ENCODE data around the gene C12orf75.
"Not testable (repeated sequence)": the region's sequence is repeated elsewhere in the genome, so short reads cannot be mapped to it uniquely, and the experiment has no call there.

The C12orf75 gene

DNA sequence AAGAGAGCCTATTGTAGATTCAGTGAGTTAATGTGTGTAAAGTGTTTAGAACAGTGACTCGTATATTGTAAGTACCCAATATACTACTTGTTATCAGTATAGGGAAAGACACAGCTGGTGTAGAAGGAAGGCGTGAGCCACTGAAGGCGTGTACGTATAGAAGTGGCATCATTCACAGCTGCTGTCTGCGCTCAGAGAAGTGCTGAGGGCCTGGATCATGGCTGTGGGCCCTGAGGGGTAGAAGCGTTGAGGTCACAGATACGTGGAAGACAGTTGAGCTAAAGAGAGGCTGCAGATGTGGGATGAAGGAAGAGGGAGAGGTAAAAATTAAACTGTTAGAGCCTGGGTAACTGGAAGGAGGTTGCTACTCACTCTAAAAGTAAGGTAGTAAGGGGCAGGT is 5.9 kb downstream of the C12orf75 start:
- DNase-seq (ENCODE audit: low spot score) = no peak

DNA sequence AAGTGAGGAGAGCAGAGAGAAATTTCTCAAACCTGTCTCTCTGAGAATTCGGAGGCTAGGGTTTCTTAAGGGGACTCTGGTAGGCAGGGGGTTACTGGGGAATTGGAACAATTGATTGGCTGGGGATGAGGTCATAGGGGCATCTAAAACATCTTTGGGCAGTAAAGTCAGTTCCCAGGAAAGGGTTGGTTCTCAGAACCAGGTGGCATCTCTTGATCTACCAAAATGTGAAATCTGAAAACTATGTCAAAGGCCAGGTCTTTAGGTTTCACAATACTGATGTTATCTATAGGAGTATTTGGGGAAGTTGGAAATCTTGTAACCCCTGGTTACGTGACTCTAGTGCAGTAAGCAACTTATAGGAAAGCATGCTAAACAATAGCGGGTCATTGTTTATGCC is 6.9 kb downstream of the C12orf75 start:
- no peak for DNase-seq (ENCODE audit: low spot score)

DNA sequence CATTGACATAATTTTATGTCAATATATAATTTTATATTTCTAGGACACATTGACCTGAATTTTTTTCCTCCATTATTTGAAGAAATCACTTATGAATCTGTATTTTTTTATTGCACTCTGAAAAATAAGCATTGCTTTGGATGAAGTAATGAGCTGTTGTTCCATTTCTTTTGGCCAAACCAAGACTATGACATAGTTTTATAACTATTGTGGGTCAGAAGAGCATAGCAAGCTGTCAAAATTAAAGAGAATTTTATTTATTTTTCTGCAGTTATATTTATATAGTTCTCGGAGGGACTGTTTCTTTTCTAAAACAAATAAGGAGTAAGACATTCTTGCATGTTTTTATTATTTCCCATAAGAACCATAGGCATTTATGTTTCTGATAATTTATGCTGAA is 8.5 kb downstream of the C12orf75 start:
- no peak for DNase-seq (ENCODE audit: low spot score)

DNA sequence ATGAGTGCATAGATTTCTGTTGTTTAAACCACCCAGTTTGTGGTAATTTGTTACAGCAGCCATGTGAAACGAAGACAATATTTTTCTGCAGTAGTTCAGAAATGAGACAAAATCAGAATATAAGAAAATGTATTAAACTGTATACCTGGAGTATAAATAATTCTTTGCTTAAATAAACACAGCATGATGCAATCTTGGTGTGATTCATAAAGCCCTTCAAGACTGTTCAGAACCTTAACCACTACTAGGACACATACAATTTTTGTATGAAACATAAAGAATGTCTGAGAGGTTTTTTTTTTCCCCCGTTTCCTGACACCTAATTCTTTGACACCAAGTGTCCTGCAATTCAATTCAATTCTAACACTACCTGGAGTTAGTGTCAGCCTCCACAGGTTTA is 10.5 kb downstream of the C12orf75 start:
- no peak for DNase-seq (ENCODE audit: low spot score)

DNA sequence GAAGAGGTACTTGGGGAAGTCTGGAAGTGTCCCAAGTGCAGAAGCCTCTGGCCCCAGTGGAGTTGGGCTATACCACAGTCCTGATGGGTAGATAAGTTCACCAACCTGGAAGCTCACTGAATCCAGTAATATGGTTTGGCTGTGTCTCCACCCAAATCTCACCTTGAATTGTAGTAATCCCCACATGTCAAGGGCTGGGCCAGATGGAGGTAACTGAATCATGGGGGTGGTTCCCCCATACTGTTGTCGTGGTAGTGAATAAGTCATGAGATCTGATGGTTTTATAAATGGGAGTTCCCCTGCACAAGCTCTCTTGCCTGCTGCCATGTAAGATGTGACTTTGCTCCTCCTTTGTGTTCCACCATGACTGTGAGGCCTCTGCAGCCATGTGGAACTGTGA is 11.1 kb downstream of the C12orf75 start:
- DNase-seq (ENCODE audit: low spot score) = not testable (repeated sequence)

DNA sequence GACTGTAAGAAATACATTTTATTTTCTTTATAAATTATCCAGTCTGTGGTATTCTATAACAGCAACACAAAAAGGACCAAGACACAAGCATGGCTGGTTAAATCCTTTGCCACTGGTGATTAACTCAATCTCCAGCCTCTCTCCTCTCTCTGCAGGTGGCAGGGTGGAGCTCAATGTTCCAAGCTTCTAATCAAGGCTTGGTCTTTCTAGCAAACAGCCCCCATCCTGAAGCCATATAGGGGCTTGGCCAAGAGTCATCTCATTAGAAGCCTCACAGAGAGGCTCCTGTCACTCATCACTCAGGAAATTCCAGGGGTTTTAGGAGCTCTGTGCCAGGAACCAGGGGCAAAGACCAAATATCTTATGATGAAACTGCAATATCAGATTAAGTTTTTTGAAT is 12.0 kb downstream of the C12orf75 start:
- no peak for DNase-seq (ENCODE audit: low spot score)

DNA sequence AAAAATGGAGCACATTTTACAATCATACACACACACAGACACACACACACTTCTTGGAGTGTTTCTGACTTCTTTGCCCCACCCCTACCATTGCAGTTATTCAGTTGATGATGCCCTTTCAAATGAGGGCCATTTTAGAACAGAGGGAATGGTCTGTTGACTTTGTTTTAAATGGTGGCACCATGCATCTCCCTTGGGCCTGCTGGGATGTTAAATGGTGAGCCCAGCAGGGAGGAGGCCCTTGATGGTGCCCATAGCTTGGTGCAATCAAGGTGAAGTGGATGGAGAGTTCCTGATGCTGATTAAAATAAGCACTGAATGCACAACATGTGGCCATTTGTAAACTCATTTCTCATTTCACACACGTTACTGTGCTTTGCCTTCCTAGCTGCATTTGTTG is 13.3 kb downstream of the C12orf75 start:
- DNase-seq (ENCODE audit: low spot score) = no peak

DNA sequence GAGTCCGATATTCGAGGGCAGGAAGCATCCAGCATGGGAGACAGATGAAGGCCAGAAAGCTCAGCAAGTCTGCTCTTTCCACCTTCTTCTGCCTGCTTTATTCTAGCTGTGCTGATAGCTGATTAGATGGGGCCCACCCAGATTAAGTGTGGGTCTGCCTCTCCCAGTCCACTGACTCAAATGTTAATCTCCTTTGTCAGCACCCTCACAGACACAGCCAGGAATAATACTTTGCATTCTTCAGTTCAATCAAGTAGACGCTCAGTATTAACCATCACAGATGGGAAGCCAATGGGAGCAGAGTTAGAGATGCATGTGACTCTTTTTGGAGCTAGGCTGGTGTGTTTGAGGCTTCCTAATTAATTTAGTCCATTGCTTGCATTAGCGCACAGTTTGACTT is 17.0 kb downstream of the C12orf75 start:
- no peak for DNase-seq (ENCODE audit: low spot score)

DNA sequence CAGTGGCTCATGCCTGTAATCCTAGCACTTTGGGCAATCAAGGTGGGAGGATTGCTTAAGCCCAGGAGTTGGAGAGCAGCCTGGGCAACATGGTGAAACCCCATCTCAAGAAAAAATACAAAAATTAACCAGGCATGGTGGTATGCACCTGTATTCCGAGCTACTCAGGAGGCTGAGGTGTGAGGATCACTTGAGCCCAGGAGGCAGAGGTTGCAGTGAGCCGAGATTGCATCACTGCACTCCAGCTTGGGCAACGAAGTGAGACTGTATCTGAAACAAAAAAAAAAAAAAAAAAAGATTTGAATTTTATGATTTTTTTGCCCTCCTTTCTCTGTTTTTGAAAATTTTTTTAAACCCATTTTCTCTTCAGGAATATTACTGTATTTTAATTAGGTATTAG is 17.7 kb downstream of the C12orf75 start:
- DNase-seq (ENCODE audit: low spot score) = no peak

DNA sequence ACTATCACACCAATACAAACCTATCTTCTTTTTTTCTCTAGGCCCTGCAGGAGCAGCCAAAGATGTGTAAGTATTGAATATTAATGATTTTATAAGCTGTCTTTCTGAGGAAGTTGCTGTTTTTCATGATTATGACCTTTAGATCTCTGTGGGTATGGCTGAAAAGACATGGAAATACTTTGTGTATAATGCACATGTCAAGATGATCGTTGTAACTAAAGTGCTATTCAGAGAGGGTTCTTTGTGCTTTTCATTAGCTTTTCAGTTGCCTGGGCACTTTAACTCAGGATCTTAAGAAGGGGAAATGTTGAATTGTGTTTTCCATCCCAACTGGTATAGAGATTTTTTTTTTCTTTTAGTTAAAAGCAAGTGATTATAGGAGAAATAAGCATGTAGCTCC is 18.1 kb downstream of the C12orf75 start:
- DNase-seq (ENCODE audit: low spot score) = no peak

DNA sequence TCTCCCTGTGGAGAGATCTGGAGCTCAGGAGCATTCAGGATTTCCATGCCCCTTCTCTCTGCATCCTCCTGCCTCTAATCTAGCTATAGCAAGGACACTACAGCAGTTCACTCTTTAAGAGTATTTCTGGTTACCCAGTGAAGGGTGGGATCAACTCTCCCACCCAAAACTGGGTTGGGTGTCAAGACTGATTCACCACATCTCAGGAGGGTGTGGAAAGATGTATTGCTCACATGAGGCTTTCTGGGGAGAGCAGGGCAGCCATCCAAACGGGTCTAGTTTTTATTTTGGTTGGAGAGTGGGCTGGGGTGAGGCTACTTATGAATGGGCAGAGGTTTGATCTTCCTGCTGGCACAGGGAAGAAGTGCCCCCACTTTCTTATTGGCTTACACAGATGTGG is 18.6 kb downstream of the C12orf75 start:
- no peak for DNase-seq (ENCODE audit: low spot score)

DNA sequence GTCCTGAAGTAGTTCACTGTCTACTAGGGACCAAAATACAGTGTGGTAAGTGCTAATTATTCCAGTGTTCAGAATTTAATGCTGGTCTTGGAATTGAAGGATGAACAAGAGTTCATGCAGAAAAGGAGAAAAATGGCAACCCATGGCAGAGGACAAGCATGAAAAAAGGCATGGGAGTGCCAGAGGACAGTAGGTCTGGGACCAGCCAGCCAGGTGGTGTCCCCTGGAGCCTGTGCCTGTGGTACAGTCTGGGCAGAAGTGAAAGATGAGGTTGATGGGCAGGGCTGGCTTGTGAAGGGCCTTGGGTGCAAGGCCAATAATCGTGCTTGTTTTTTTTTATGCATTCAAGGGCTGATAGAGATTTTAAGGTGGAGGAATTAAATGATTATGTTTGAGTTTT is 21.0 kb downstream of the C12orf75 start:
- no peak for DNase-seq (ENCODE audit: low spot score)

DNA sequence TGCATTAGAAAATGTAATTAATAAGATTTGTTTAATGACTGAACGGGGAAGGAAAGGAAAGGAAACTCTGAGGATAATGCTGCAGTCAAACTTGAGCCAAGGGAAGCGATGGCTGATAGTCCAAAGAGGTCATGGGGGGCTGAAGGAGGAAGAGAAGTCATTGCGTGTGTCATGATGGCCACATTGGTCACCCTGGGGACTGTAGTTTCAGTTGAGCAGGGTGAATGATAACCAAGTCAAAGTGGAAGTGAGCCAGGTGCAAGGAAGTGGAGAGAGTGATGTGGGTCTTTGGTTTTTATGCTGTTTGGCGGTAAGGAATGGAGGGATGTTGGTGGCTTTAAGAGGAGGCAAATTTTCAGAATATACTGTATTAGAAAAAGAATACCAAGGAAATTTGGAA is 21.6 kb downstream of the C12orf75 start:
- DNase-seq (ENCODE audit: low spot score) = no peak

DNA sequence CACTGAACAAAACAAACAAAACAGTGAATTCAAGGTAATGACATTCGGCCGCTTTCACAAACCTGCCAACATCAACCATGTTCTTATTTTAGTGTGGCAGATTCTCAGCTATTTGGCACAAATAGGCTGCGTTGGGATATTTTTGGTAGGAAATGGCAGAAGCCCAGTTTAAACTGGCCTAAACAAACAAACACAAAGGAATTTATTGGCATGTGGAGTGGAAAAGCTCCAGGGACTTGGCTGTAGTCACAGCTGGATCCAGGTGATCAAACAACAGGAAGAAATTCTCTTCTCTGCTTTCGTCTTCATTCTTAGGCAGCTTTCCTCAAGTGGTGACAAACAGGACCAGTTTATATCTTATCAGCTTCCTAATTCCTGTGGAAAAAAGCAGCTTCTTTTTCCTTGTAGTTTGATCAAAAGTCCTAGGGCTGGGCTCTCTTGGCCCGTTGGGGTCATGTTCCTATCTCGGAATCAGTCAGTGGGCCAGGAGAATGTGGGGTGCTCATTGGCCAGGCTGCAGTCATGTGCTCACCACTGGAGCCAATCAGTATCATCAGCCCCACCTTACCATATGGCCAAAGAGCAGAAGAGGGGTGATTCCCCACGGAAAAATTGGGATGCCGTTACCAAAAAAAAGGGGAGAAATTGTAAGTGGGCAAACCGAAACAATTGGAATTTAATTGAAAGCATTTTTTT is 22.6 kb downstream of the C12orf75 start:
- DNase-seq (ENCODE audit: low spot score) = peak; percentile 29

DNA sequence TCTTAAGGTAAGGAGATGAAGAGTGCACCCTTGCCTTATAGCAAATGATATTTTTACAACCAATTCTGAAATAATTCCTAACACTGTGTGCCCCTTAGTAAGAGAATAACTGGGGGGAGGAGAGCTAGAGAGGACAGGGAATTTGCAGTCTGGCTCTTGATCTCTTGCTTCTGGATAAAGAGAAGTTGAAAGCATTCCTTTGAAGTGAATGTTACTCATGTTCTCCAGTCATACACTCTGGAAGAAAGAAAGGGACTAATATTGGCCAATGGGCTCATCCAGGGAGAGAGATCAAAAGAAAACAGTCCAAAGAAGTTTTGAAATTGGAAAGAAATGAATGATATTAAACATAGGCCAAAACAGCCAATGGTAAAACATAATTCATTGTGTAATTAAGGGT is 25.3 kb downstream of the C12orf75 start:
- no peak for DNase-seq (ENCODE audit: low spot score)

DNA sequence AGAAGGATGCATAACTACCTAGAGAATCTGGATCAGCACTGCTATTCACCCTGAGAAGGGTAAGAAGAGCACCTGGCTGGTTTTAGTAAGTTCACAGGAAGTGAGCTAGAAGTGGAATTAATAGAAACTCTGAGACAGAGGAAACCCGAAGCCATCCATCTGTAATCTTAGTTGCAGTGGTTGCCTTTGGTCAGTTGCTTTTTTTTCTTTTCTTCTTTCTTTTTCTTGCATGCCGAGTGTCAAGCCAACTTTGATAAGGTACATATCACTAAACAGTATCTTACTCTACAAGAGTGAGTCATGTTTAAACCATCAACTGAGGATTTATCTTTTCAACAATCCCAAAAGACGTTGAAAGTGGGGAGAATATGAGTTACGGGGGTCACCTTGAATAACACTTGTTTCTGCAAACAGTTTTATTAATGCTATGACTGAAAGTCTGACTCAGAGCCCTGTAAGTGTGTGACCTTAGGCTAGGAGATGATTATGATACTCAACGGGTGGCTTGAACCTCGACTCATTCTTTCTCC is 26.7 kb downstream of the C12orf75 start:
- DNase-seq (ENCODE audit: low spot score) = no peak

DNA sequence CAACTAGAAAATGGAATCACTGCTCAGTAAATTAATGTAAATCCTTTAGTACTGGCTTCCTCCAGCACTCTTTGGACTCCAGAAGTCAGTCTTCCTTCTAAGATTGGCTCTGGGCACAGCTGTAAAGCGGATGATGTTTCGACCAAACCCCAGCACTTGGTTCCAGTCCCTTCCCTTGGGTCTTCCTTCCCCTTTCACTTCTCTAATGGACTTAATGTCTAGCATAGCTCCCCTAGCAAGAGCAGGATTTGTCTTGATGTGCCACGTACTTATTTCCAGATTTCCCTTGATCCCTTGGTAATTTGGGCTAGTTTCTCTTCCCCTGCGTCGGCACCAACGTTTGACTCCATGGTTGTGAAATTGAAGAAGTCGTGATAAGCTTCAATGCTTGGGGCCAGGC is 28.3 kb downstream of the C12orf75 start:
- no peak for DNase-seq (ENCODE audit: low spot score)

DNA sequence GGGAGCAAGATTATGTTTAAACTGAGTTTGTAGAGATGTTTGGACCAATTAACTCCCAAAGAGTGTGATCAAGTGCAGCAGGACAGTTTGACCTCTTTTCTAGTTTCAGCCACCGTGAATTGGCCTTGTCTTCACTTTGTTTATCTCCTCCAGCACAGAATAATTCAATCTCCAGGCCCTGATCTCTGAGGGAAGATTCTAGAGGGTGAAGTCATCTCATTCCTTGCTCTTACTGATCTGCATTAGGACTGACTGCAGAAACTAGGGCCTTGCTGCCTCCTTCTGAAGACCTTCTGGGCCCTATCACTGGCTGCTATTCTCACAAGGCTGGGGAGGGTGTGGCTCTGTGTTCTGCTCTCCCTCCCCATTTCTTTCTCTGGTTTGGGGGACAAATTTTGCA is 29.4 kb downstream of the C12orf75 start:
- no peak for DNase-seq (ENCODE audit: low spot score)

DNA sequence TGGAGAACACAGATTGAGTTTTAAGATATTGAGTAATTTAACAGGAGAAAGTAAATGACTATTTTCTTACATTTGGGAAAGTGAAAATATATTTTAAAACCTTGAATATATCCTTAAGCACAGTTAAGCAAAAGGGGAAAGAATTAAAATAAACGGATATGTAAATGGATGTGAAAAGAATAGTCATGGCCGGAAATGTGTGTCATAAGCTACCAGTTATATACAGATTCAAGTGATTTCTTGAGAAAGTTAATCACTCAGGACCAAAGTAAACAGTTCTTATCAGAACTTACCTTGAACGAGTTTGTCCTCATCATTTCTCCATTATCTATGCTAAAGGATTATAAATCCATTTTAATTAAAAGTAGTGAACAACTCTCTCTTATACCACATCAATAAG is 33.4 kb downstream of the C12orf75 start:
- DNase-seq (ENCODE audit: low spot score) = no peak

DNA sequence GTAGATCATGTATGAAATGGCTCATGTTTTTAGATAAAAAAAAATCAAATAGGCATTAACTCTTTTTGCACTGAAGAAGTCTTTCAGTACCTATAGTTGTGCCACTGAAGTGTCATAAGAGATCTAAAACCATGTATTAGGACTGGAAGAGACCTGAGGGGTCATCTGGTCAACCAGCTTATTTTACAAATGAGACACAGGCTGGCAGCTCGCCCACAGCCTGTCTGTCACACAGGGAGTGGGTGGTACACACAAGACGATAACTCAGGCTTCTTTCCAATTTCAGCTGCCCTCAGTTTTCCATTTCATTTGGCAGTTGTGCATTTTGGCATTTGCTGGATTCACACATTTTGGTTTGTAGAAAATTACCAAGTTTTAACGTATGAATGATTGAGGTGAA is 34.7 kb downstream of the C12orf75 start:
- no peak for DNase-seq (ENCODE audit: low spot score)

DNA sequence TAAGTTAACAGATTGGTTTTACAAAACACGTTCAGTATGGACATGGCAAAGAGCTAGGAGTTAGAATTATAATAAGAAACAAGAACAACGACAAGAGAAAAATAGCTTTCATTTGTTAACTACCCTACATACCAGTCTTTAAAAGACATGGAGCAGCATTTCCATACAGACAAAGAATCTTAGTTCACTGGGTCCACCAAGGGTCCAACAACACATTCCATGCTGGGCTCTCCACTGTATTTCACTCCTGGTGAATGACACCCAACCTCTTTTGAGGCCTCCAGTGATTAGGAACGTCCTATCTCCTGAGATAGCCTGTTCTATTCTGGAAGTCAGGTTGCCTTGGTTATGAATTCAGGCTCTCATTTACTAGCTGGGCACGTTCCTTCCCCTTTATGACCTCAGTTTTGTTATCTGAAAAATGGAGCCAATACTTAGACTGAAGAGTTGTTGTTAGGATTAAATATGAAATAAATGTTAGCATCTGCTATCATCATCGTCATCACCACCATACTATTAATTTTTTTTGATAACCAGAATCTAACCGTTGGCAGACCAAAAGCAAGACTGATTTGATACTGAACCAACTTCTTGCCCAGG is 37.7 kb downstream of the C12orf75 start:
- no peak for DNase-seq (ENCODE audit: low spot score)

DNA sequence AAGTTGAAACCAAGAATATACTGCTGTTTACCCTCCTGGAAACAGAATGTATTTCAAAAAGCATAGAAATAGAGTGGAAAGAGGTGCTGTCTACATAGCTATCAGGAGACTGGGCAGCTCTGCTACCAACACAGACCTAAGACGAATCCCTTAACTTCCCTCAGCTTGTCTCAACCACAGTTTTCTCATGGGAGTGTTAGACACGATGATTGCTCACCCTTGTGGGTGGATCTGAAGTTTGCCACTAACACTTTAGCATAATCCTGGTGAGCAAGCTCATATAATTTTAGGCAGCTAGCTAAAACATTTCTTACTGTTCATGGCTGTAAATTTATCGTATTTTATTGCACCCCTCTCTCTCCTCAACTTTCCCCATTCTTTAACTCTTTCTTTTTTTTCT is 38.5 kb downstream of the C12orf75 start:
- DNase-seq (ENCODE audit: low spot score) = no peak

DNA sequence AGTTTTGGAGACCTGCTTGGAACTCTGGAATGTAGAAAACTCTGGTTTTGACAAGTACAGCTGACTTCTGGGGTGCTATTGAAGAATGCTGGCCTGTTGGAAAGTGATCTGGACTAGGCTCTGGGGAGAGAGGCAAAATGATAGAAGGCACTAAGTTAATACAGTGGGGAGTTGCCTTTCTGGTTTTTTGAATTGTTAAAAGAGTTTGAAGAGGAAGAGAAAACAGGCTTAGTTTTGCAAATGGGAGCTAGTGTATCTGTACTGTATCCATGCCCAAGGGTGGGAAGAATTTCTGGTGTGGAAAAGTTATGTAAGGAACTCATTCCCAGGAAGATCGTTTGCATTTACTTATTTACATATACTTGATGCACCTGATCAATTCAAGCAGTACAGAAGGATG is 43.8 kb downstream of the C12orf75 start:
- no peak for DNase-seq (ENCODE audit: low spot score)

DNA sequence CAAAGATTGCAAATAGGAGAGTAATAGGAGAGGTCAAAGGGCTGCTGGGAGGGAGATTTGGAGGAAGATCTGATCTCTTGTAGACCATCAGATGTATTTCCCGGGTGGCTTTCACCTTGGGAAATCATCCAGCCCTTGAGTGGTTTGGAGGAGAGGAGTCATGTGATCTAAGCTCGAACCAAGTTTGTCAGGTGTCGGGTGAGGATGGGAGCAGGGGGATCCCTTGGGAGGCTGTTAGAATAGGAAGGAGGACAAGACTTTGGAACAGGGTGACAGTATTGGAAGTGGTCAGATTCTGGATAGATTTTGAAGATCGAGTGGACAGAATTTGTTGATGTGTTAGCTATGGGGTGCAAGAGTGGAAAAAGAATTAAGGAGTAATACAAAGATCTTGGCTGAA is 46.6 kb downstream of the C12orf75 start:
- DNase-seq (ENCODE audit: low spot score) = no peak
